Fibroblast of pulmonary artery (primary cell): Measurements from ENCODE around the gene DCUN1D5.
"Not testable (repeated sequence)": the region's sequence is repeated elsewhere in the genome, so short reads cannot be mapped to it uniquely, and the experiment has no call there.

Experiments used
- DNase-seq: peaks from one replicate; pipeline ENCODE4 v3.0.0-alpha.2; 2010; ENCODE audit warnings: low read depth
- H3K4me3 ChIP-seq: replicated peaks from 2 replicates; pipeline ENCODE4 v1.5.1; 2011; ENCODE audit warnings: low read depth, mild to moderate bottlenecking, control low read depth, low read length, moderate library complexity
- TF ChIP-seq, protein P1 (sequence below): IDR thresholded peaks from 2 replicates; pipeline ENCODE4 v1.5.1; 2011; ENCODE audit warnings: mild to moderate bottlenecking, control low read depth, low read length, inconsistent platforms; ENCODE audit errors: missing control alignments

DCUN1D5 gene

DNA sequence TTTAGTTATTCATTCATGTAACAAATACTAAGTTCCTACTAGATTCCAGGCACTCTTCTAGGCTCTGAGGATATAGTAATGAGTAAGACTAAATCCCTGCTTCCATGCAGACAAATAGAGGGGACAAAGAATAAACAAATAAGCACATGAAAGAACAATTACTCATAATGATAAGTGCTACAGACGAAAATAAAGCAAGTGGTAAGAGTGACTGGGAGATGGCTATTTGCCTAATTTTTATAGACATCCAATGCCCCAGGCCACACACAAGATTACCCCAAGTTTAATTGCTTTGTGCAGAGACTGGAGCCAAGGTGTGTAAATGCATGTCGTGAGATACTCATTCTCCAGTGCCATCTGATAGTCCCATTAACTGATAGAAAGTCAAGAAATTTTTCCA is 62.6 kb downstream of the DCUN1D5 start:
- DNase-seq, result no peak
- H3K4me3 ChIP-seq, result no peak overlapping the region
- TF ChIP-seq, protein P1, sequence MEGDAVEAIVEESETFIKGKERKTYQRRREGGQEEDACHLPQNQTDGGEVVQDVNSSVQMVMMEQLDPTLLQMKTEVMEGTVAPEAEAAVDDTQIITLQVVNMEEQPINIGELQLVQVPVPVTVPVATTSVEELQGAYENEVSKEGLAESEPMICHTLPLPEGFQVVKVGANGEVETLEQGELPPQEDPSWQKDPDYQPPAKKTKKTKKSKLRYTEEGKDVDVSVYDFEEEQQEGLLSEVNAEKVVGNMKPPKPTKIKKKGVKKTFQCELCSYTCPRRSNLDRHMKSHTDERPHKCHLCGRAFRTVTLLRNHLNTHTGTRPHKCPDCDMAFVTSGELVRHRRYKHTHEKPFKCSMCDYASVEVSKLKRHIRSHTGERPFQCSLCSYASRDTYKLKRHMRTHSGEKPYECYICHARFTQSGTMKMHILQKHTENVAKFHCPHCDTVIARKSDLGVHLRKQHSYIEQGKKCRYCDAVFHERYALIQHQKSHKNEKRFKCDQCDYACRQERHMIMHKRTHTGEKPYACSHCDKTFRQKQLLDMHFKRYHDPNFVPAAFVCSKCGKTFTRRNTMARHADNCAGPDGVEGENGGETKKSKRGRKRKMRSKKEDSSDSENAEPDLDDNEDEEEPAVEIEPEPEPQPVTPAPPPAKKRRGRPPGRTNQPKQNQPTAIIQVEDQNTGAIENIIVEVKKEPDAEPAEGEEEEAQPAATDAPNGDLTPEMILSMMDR, result no peak

DNA sequence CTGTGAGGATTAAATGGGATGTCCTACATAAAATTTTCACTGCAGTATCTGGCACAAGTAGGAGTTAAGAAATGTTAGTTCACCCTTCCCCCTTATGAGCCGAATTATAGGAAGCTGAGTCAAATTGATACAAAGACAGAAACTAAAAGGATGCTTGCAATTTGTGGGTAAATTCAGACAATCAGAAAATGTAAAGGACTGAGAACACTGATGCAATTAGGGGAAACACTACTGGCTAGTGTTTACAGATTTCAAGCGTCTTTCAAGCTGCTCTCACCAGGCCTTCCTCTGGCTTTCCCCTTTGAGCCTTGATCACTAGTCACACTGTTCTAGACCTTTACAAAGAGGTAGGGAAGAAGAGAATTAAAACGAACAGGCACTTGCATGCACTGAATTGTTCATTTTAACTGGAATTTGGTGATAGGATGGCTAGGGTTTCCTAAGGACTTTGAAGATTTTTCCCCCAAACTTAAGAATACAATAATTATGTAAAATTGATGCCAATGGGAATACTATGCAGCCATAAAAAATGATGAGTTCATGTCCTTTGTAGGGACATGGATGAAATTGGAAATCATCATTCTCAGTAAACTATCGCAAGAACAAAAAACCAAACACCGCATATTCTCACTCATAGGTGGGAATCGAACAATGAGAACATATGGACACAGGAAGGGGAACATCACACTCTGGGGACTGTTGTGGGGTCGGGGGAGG is 63.5 kb downstream of the DCUN1D5 start:
- not testable (repeated sequence) for DNase-seq, H3K4me3 ChIP-seq

DNA sequence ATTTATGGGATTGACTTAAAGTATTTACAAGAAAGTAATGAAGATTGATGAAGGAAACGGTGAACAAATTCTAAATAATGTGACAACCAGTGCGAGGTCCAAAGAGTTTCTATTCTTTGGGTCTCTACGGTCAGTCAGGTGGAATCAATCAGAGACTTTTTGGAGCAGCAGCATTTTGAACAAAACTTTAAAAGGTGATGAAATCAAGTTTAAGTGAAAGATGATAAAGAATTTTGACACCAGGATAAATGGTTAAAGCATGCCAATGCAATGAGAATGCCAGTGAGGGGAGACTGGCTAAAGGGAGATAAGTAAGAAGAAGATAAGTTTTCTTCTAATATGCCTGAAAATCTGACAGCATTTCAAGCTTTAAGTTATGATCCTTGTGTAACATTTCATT is 67.9 kb downstream of the DCUN1D5 start:
- DNase-seq, result peak; percentile 22
- no peak overlapping the region for H3K4me3 ChIP-seq
- TF ChIP-seq, protein P1, result no peak

DNA sequence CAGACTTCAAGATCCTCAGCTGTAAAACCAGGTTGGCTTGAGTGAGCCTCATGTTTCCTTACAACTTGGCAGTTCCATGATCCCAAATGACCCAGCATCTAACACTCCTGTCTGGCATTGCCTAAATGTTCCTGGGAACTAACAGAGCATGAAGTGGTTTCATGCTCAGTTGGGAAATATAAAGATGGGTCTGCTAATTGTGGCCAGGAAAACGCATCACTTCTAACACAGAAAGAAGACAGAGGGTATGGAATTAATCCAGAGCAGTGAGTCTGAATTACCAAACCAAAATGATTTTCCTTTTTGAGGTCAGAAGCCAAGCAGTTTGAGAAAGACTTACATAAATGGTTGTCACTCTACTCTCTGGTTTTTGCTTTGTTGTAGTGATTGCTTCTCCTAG is 75.9 kb downstream of the DCUN1D5 start:
- no peak overlapping the region for H3K4me3 ChIP-seq

DNA sequence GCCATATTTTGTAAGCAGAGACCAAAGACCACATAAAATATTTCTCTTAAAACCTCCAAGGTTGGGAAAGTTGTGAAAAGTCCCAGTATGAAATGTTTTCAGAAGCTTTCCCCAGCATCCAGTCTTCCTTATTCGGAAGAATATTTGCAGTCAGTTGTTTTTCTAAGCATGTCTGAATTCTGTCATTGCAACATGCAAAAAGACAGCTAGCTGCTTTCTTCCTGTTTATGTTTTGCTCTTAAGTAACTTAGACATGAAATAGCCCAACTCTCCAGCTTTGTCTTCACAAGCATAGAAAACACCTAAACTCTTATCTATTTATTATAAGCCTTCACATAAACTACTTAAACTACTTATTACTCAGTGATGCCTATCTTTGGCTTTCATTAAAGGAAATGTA is 78.5 kb downstream of the DCUN1D5 start:
- peak; percentile 51 for DNase-seq

More for the DNA sequence above, 75.9 kb downstream of the DCUN1D5 start:
- DNase-seq, result no peak
- TF ChIP-seq, protein P1, result no peak

More for the DNA sequence above, 78.5 kb downstream of the DCUN1D5 start:
- TF ChIP-seq, protein P1, result no peak
- no peak overlapping the region for H3K4me3 ChIP-seq
